ENCODE results near the gene EBPL. TPM values are rescaled to one million over a fixed set of nuclear protein-coding genes. Genes with fewer than 3 reads are reported as not detected.
"Not testable (repeated sequence)": the region's sequence is repeated elsewhere in the genome, so short reads cannot be mapped to it uniquely, and the experiment has no call there.

The EBPL gene
- total RNA-seq, 1 donor from 2014 or later: 40.4 TPM

GRCh38 chr13:49633710-49634109 lies 57.6 kb downstream of the EBPL start:
- no peak for DNase-seq

GRCh38 chr13:49632156-49632555 lies 59.1 kb downstream of the EBPL start:
- no peak for DNase-seq

GRCh38 chr13:49630580-49630979 lies 60.7 kb downstream of the EBPL start:
- no peak for DNase-seq

- no peak for DNase-seq
Observed at GRCh38 chr13:49629947-49630346, 61.3 kb downstream of the EBPL start.

GRCh38 chr13:49629196-49629938 lies 61.9 kb downstream of the EBPL start:
- DNase-seq: no peak

GRCh38 chr13:49627831-49628652 lies 63.2 kb downstream of the EBPL start, which contains the start of gene ARL11:
Gene ARL11 (plus strand): TSS chr13:49628507. CDS start chr13:49630448, 1,941 bp downstream.
- DNase-seq: no peak

GRCh38 chr13:49625392-49626079 lies 65.8 kb downstream of the EBPL start:
- DNase-seq: no peak

GRCh38 chr13:49624229-49624628 lies 67.1 kb downstream of the EBPL start:
- DNase-seq: no peak

GRCh38 chr13:49622174-49622946 lies 68.9 kb downstream of the EBPL start:
- no peak for DNase-seq

- DNase-seq: peak; percentile 9
Observed at GRCh38 chr13:49620170-49620621, 71.1 kb downstream of the EBPL start.

- no peak for DNase-seq
Observed at GRCh38 chr13:49616676-49617065, 74.6 kb downstream of the EBPL start.

- DNase-seq: no peak
Observed at GRCh38 chr13:49615836-49616675, 75.2 kb downstream of the EBPL start.

- not testable (repeated sequence) for DNase-seq
Observed at GRCh38 chr13:49612042-49612441, 79.2 kb downstream of the EBPL start.

Other genes starting within 250 kb of the EBPL start
- 36.5 TPM for gene CAB39L, start 247.4 kb downstream of the EBPL start, total RNA-seq
- gene SETDB2, start 247.2 kb downstream of the EBPL start, total RNA-seq: 20.7 TPM
- gene PHF11, start 195.5 kb downstream of the EBPL start, total RNA-seq: 4.7 TPM
- gene RCBTB1, start 105.9 kb downstream of the EBPL start, total RNA-seq: 14.2 TPM
- 0.31 TPM for gene ARL11, start 63.0 kb downstream of the EBPL start, total RNA-seq
- gene KPNA3, start 101.2 kb upstream of the EBPL start, total RNA-seq: 70.5 TPM
- 12.0 TPM for gene SPRYD7, start 244.9 kb upstream of the EBPL start, total RNA-seq